ENCODE measurements around the gene PHAF1. TPM values are rescaled to one million over a fixed set of nuclear protein-coding genes. Genes with fewer than 3 reads are reported as not detected.

The PHAF1 gene
- total and polyA plus RNA-seq, 2 of the 13 experiments (the other 11 are each of a cell fraction or from before 2014, with no cell fraction given) = 48.3 to 174 TPM

DNA sequence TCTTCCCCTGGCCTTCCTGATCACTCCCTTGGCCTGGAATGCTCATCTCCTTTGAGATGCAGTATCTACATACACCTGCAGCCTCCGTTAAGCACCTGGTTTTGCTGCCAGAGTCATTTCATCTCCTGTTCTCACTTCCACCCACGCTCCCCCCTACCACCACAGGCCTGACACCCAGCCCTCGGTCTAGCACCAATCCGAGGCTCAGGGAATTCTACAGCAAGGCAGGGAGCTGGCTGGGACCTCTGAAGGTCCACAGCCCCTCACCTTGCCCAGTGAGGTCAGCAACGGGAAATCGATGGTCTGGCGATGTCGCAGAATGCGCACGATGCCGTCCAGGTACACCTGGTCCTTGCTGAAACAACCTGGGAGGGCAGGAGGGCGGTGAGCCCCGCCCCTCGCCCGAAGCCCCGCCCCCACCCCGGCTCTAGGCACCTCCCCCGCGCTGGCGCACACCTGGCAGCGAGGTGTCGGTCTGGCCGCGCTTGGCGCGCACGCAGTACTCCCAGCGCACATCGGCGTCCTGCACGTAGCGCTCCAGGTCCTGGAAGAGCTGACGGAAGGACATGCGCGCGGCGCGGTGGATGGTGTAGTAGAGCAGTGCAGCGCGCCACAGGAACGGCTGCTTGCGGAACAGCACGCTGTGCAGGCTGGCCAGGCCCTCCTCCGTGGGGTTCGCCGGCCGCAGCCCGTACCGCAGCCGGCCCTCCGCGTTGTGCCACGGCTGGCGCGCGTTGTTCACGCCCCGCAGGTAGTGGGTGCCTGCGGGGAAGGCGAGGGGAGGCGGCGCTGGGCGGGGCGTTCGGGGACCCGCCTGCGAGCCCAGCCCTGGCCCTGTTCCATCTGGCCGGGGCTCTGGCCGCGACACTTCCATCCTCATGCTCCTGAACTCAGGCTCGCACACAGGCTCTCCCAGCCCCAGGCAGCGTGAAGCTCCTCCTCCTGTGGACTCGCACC, 68.3 kb downstream of the PHAF1 start (continued):
- TF ChIP-seq, protein P1, sequence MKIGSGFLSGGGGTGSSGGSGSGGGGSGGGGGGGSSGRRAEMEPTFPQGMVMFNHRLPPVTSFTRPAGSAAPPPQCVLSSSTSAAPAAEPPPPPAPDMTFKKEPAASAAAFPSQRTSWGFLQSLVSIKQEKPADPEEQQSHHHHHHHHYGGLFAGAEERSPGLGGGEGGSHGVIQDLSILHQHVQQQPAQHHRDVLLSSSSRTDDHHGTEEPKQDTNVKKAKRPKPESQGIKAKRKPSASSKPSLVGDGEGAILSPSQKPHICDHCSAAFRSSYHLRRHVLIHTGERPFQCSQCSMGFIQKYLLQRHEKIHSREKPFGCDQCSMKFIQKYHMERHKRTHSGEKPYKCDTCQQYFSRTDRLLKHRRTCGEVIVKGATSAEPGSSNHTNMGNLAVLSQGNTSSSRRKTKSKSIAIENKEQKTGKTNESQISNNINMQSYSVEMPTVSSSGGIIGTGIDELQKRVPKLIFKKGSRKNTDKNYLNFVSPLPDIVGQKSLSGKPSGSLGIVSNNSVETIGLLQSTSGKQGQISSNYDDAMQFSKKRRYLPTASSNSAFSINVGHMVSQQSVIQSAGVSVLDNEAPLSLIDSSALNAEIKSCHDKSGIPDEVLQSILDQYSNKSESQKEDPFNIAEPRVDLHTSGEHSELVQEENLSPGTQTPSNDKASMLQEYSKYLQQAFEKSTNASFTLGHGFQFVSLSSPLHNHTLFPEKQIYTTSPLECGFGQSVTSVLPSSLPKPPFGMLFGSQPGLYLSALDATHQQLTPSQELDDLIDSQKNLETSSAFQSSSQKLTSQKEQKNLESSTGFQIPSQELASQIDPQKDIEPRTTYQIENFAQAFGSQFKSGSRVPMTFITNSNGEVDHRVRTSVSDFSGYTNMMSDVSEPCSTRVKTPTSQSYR (CRISPR knock-in tag; IDR thresholded peaks at IDR 0.05; ENCODE audit: borderline replicate concordance) = peak; percentile 50; the same call in 1 of the 2 replicates
- TF ChIP-seq, protein P2, sequence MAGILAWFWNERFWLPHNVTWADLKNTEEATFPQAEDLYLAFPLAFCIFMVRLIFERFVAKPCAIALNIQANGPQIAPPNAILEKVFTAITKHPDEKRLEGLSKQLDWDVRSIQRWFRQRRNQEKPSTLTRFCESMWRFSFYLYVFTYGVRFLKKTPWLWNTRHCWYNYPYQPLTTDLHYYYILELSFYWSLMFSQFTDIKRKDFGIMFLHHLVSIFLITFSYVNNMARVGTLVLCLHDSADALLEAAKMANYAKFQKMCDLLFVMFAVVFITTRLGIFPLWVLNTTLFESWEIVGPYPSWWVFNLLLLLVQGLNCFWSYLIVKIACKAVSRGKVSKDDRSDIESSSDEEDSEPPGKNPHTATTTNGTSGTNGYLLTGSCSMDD (CRISPR knock-in tag; IDR thresholded peaks at IDR 0.05) = no peak
- TF ChIP-seq ARNT2 (CRISPR knock-in tag; IDR thresholded peaks at IDR 0.05; ENCODE audit: low read depth) (peak; percentile 89), ZBTB20 (CRISPR knock-in tag; IDR thresholded peaks at IDR 0.05; ENCODE audit: borderline replicate concordance, low read depth) (peak; percentile 44; the same call in 1 of the 2 replicates), ZNF33B (CRISPR knock-in tag; IDR thresholded peaks at IDR 0.05) (no peak), ZNF263 (CRISPR knock-in tag; IDR thresholded peaks at IDR 0.05) (0 out of 2 replicates have a peak, but pooled peaks have one; percentile 27), DR1 (CRISPR knock-in tag; IDR thresholded peaks at IDR 0.05) (no peak), ZFP36L1 (CRISPR knock-in tag; IDR thresholded peaks at IDR 0.05) (no peak), SPEN (CRISPR knock-in tag; IDR thresholded peaks at IDR 0.05; ENCODE audit: low read depth) (peak; percentile 83; the same call in 1 of the 2 replicates), ARID2 (CRISPR knock-in tag; IDR thresholded peaks at IDR 0.05; ENCODE audit: borderline replicate concordance) (no peak)
- TF ChIP-seq, protein P3, sequence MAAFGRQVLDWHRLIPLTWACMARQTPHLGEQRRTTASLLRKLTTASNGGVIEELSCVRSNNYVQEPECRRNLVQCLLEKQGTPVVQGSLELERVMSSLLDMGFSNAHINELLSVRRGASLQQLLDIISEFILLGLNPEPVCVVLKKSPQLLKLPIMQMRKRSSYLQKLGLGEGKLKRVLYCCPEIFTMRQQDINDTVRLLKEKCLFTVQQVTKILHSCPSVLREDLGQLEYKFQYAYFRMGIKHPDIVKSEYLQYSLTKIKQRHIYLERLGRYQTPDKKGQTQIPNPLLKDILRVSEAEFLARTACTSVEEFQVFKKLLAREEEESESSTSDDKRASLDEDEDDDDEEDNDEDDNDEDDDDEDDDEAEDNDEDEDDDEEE (CRISPR knock-in tag; IDR thresholded peaks at IDR 0.05) = 0 out of 2 replicates have a peak, but pooled peaks have one; percentile 51
- TF ChIP-seq, protein P4, sequence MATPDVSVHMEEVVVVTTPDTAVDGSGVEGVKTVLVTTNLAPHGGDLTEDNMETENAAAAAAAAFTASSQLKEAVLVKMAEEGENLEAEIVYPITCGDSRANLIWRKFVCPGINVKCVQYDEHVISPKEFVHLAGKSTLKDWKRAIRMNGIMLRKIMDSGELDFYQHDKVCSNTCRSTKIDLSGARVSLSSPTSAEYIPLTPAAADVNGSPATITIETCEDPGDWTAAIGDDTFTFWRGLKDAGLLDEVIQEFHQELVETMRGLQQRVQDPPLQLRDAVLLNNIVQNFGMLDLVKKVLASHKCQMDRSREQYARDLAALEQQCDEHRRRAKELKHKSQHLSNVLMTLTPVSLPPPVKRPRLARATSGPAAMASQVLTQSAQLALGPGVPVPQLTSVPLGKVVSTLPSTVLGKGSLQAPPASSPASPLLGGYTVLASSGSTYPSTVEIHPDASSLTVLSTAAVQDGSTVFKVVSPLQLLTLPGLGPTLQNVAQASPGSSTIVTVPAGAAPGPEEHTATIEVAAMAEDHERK (CRISPR knock-in tag; IDR thresholded peaks at IDR 0.05; ENCODE audit: low read depth) = peak; percentile 36; the same call in 1 of the 2 replicates
- TF ChIP-seq, protein P5, sequence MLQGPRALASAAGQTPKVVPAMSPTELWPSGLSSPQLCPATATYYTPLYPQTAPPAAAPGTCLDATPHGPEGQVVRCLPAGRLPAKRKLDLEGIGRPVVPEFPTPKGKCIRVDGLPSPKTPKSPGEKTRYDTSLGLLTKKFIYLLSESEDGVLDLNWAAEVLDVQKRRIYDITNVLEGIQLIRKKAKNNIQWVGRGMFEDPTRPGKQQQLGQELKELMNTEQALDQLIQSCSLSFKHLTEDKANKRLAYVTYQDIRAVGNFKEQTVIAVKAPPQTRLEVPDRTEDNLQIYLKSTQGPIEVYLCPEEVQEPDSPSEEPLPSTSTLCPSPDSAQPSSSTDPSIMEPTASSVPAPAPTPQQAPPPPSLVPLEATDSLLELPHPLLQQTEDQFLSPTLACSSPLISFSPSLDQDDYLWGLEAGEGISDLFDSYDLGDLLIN (CRISPR knock-in tag; IDR thresholded peaks at IDR 0.05; ENCODE audit: borderline replicate concordance) = peak; percentile 38; the same call in 1 of the 2 replicates

All from HepG2 (cell line).